HEK293T (cell line): Measurements from ENCODE around the gene FBXO34.

Experiments used
- BHLHE40 ChIP-seq: fragments of 450-650 bp; IDR thresholded peaks from 2 replicates; pipeline ENCODE4 v1.6.1; 2016; ENCODE audit warnings: mild to moderate bottlenecking, moderate library complexity, borderline replicate concordance
- CTBP1 ChIP-seq: fragments of 450-650 bp; IDR thresholded peaks from 2 replicates; pipeline ENCODE4 v1.6.1; 2016; ENCODE audit warnings: borderline replicate concordance
- ELF4 ChIP-seq: fragments of 450-650 bp; IDR thresholded peaks from 2 replicates; pipeline ENCODE4 v1.6.1; 2017; ENCODE audit warnings: antibody characterized with exemption
- NFRKB ChIP-seq: fragments of 450-650 bp; IDR thresholded peaks from 2 replicates; pipeline ENCODE4 v1.6.1; 2016; ENCODE audit warnings: mild to moderate bottlenecking, moderate library complexity
- SUZ12 ChIP-seq: fragments of 450-650 bp; IDR thresholded peaks from 2 replicates; pipeline ENCODE4 v1.6.1; 2016; ENCODE audit warnings: mild to moderate bottlenecking

GRCh38 chr14:55352201-55352600, 81.0 kb downstream of the FBXO34 start:
- TF ChIP-seq NFRKB (no peak), CTBP1 (no peak), ELF4 (no peak), BHLHE40 (no peak), SUZ12 (no peak)
